ENCODE data around the gene PCDH9.

- TF ChIP-seq POLR2AphosphoS5 (IDR thresholded peaks at IDR 0.05; ENCODE audit: low read depth, low read length) (no peak), REST (IDR thresholded peaks at IDR 0.05; ENCODE audit: insufficient read depth in 1 of 2, low read depth in 2 of 2, low read length in 2 of 2) (no peak), SIN3A (IDR thresholded peaks at IDR 0.05; ENCODE audit: borderline replicate concordance, insufficient read depth, low read length) (no peak), TAF1 (IDR thresholded peaks at IDR 0.05; ENCODE audit: borderline replicate concordance, insufficient read depth, low read length) (no peak), FOXP2 (optimal IDR thresholded peaks at IDR 0.05; ENCODE audit: borderline replicate concordance, extremely low read depth, extremely low read length, insufficient read depth) (no peak)
Observed at GRCh38 chr13:66927562-66927961, 302.6 kb downstream of the PCDH9 start.
